ENCODE results near the gene SFSWAP. TPM values are rescaled to one million over a fixed set of nuclear protein-coding genes. Genes with fewer than 3 reads are reported as not detected.

Gene SFSWAP
- total RNA-seq, 4 donors from 2014 or later = 45.9 to 66.2 (median 55.4) TPM

GRCh38 chr12:131797588-131797934, 86.7 kb downstream of the SFSWAP start:
- H3K9me3 ChIP-seq = no peaks in the 10 kb centered on the region
- 93% methylated on average over 9 of the region's 10 CpGs; no CpG with 5 or more reads in 1 of the 2 donors for WGBS, 2 donors (ENCODE audit: low coverage in 1 of 2)
- no peak for DNase-seq
- no peaks in the 10 kb centered on the region for H3K4me1 ChIP-seq
- H3K27me3 ChIP-seq = no peaks in the 10 kb centered on the region
- peaks cover 0 to 20% (median 8%) of the 10 kb centered on the region in 4 donors for H3K36me3 ChIP-seq
- no peak overlapping the region for H3K27ac ChIP-seq
- intact Hi-C loops (cut with DNase I; ENCODE audit: low total_unique reads) (no loop called here), in situ Hi-C loops (cut with MboI; ENCODE audit: low pct_ligation_motif_present in 1 of 4, low pct_unique_long_range_greater_than_20kb in 1 of 4, low sequenced_read_pairs in 3 of 4) (no loop called here)
- no peak for TF ChIP-seq POLR2AphosphoS5 (IDR thresholded peaks at IDR 0.05)
- no peak for TF ChIP-seq POLR2A (IDR thresholded peaks at IDR 0.05)
- TF ChIP-seq, protein P1, sequence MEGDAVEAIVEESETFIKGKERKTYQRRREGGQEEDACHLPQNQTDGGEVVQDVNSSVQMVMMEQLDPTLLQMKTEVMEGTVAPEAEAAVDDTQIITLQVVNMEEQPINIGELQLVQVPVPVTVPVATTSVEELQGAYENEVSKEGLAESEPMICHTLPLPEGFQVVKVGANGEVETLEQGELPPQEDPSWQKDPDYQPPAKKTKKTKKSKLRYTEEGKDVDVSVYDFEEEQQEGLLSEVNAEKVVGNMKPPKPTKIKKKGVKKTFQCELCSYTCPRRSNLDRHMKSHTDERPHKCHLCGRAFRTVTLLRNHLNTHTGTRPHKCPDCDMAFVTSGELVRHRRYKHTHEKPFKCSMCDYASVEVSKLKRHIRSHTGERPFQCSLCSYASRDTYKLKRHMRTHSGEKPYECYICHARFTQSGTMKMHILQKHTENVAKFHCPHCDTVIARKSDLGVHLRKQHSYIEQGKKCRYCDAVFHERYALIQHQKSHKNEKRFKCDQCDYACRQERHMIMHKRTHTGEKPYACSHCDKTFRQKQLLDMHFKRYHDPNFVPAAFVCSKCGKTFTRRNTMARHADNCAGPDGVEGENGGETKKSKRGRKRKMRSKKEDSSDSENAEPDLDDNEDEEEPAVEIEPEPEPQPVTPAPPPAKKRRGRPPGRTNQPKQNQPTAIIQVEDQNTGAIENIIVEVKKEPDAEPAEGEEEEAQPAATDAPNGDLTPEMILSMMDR (IDR thresholded peaks at IDR 0.05) = no peak
- no peak for TF ChIP-seq EP300 (IDR thresholded peaks at IDR 0.05; ENCODE audit: low read depth)
- no peak overlapping the region for H3K4me3 ChIP-seq

DNA sequence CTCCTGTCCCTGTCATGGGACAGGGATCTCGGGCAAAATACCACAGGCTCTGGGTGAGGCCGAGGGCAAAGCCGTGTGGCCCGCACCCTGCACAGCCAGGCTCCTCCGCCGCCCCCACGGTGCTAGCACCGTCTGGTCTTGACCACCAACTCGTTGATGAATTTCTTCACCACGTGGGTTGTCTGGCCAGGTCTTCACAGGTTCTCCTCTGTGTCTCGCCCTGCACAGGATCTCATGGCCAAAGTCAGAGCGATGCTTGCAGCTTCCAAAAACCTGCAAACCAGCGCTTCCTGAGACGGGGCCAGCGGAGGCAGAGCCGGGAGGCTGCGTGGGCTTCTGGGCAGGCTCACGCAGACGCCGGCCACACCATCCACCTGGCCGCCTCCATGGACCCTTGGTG, 88.3 kb downstream of the SFSWAP start:
- TF ChIP-seq, protein P1 (IDR thresholded peaks at IDR 0.05) = no peak
- no peak for TF ChIP-seq POLR2A (IDR thresholded peaks at IDR 0.05)
- TF ChIP-seq POLR2AphosphoS5 (IDR thresholded peaks at IDR 0.05) = no peak
- no peak for TF ChIP-seq EP300 (IDR thresholded peaks at IDR 0.05; ENCODE audit: low read depth)

GRCh38 chr12:131799828-131800593, 89.1 kb downstream of the SFSWAP start:
- Histone ChIP-seq H3K27ac (no peak overlapping the region), H3K4me3 (no peak overlapping the region), H3K9me3 (no peaks in the 10 kb centered on the region), H3K4me1 (peaks cover 0 to 10% (median 5%) of the 10 kb centered on the region in 4 donors), H3K27me3 (no peaks in the 10 kb centered on the region), H3K36me3 (peaks cover 0 to 20% (median 8%) of the 10 kb centered on the region in 4 donors)
- no peak for DNase-seq
- intact Hi-C loops (cut with DNase I; ENCODE audit: low total_unique reads) = no loop called here
- in situ Hi-C loops (cut with MboI; ENCODE audit: low pct_ligation_motif_present in 1 of 4, low pct_unique_long_range_greater_than_20kb in 1 of 4, low sequenced_read_pairs in 3 of 4) = no loop called here
- TF ChIP-seq EP300 (IDR thresholded peaks at IDR 0.05; ENCODE audit: low read depth) = no peak
- WGBS, 2 donors (ENCODE audit: low coverage in 1 of 2) = 90% methylated on average over 29 of the region's 29 CpGs; no CpG with 5 or more reads in 1 of the 2 donors

More for the DNA sequence above, 88.3 kb downstream of the SFSWAP start:
- DNase-seq = no peak
- H3K9me3 ChIP-seq = no peaks in the 10 kb centered on the region
- H3K4me3 ChIP-seq = no peak overlapping the region
- H3K4me1 ChIP-seq = peaks cover 0 to 7% (median 5%) of the 10 kb centered on the region in 4 donors
- in situ Hi-C loops (cut with MboI; ENCODE audit: low pct_ligation_motif_present in 1 of 4, low pct_unique_long_range_greater_than_20kb in 1 of 4, low sequenced_read_pairs in 3 of 4) (no loop called here), intact Hi-C loops (cut with DNase I; ENCODE audit: low total_unique reads) (no loop called here)
- H3K27me3 ChIP-seq = no peaks in the 10 kb centered on the region
- peaks cover 0 to 20% (median 8%) of the 10 kb centered on the region in 4 donors for H3K36me3 ChIP-seq
- 94 to 100% methylated on average over 6 to 21 of the region's 21 CpGs for WGBS, 2 donors (ENCODE audit: low coverage in 1 of 2)
- H3K27ac ChIP-seq = no peak overlapping the region

GRCh38 chr12:131800594-131801135, 89.8 kb downstream of the SFSWAP start:
- Histone ChIP-seq H3K27ac (no peak overlapping the region), H3K4me1 (peaks cover 0 to 10% (median 5%) of the 10 kb centered on the region in 4 donors), H3K9me3 (no peaks in the 10 kb centered on the region), H3K36me3 (peaks cover 0 to 20% (median 8%) of the 10 kb centered on the region in 4 donors), H3K4me3 (no peak overlapping the region), H3K27me3 (no peaks in the 10 kb centered on the region)
- no peak for DNase-seq
- in situ Hi-C loops (cut with MboI; ENCODE audit: low pct_ligation_motif_present in 1 of 4, low pct_unique_long_range_greater_than_20kb in 1 of 4, low sequenced_read_pairs in 3 of 4) (no loop called here), intact Hi-C loops (cut with DNase I; ENCODE audit: low total_unique reads) (no loop called here)
- 68 to 81% methylated on average over 8 to 20 of the region's 20 CpGs for WGBS, 2 donors (ENCODE audit: low coverage in 1 of 2)
- no peak for TF ChIP-seq POLR2AphosphoS5 (IDR thresholded peaks at IDR 0.05)
- TF ChIP-seq POLR2A (IDR thresholded peaks at IDR 0.05) = no peak
- TF ChIP-seq, protein P1 (IDR thresholded peaks at IDR 0.05) = no peak
- no peak for TF ChIP-seq EP300 (IDR thresholded peaks at IDR 0.05; ENCODE audit: low read depth)

All from transverse colon (tissue), 4 donors.